GM12878 (cell line): Measurements from ENCODE around the gene COL27A1. TPM values are rescaled to one million over a fixed set of nuclear protein-coding genes. Genes with fewer than 3 reads are reported as not detected.

Experiments used
- ATAC-seq: fragments of 200-7000 bp; cut with Tn5 transposase; 3 replicates; pipeline ENCODE4 v1.9.1; 2020; ENCODE audit warnings: mild to moderate bottlenecking, moderate library complexity
- BruUV-seq: library from RNA; stranded (reverse); fragments of 400-500 nt; replicated peaks from 2 replicates; lab custom pipeline; 2021; lab: Mats Ljungman, UMichigan
- CTCF ChIA-PET: fragments of 300-600 bp; sonication (Branson Sonifier 250); formaldehyde crosslinking; extraction: SDS; loops from one replicate; lab custom pipeline; 2021; ENCODE audit warnings: inconsistent platforms; lab: Yijun Ruan, JAX
- POLR2A ChIA-PET: fragments of 350-600 bp; formaldehyde crosslinking; extraction: SDS; loops from one replicate; lab custom pipeline; 2021; ENCODE audit warnings: inconsistent platforms; lab: Charles Lee
- RAD21 ChIA-PET: fragments of 300-600 bp; sonication (Branson Sonifier 250); formaldehyde crosslinking; loops from one replicate; lab custom pipeline; 2023; ENCODE audit warnings: antibody characterized with exemption; ENCODE audit not compliant: unreplicated experiment; lab: Charles Lee
- SMC1A ChIA-PET: fragments of 300-600 bp; sonication (Branson Sonifier 250); formaldehyde crosslinking; loops from one replicate; lab custom pipeline; 2023; ENCODE audit not compliant: unreplicated experiment, uncharacterized antibody; lab: Charles Lee
- DNase-seq: peaks from one replicate; pipeline ENCODE4 v3.0.0-alpha.2; 2011; ENCODE audit warnings: low read depth, low spot score
- FAIRE-seq: peaks from 3 replicates; lab custom pipeline; 2011; peaks lifted over from hg19 to GRCh38; lab: Jason Lieb, UNC
- H2AFZ ChIP-seq: 2 replicates; pipeline ENCODE4 v1.6.0; 2011; ENCODE audit warnings: low read depth, low read length, control low read depth; ENCODE audit not compliant: control insufficient read depth
- H3K27ac ChIP-seq: 2 replicates; pipeline ENCODE4 v1.5.1; 2011; ENCODE audit warnings: control low read depth; ENCODE audit not compliant: control insufficient read depth, insufficient read depth
- H3K27me3 ChIP-seq, 2 experiments: replicated peaks in 1 of 2; 2 replicates each; pipeline versions ENCODE4 v1.6.0 to v1.6.1; 2011; ENCODE audit warnings: low read length in 1 of 2; ENCODE audit not compliant: control insufficient read depth in 2 of 2, insufficient read depth in 2 of 2
- H3K36me3 ChIP-seq, 2 experiments: 2 replicates each; pipeline ENCODE4 v1.5.1; 2011; ENCODE audit warnings: low read length in 1 of 2; ENCODE audit not compliant: control insufficient read depth in 2 of 2, insufficient read depth in 2 of 2
- H3K4me1 ChIP-seq: 2 replicates; pipeline ENCODE4 v1.6.1; 2011; ENCODE audit warnings: mild to moderate bottlenecking, low read length, moderate library complexity, mixed read lengths; ENCODE audit not compliant: control insufficient read depth, insufficient read depth
- H3K4me2 ChIP-seq: 2 replicates; pipeline ENCODE4 v1.6.0; 2011; ENCODE audit warnings: control low read depth; ENCODE audit not compliant: control insufficient read depth, insufficient read depth
- H3K4me3 ChIP-seq: fragments of 200-600 bp; sonication (generic); 2 replicates; pipeline ENCODE4 v1.5.1; 2016
- H3K79me2 ChIP-seq: 2 replicates; pipeline ENCODE4 v1.6.0; 2011; ENCODE audit warnings: low read length; ENCODE audit not compliant: control insufficient read depth, insufficient read depth
- H3K9ac ChIP-seq: 2 replicates; pipeline ENCODE4 v1.8.0; 2011; ENCODE audit warnings: low read length, control low read depth, mixed read lengths; ENCODE audit not compliant: control insufficient read depth, insufficient read depth
- H3K9me3 ChIP-seq: replicated peaks from 3 replicates; pipeline ENCODE4 v1.5.1; 2011; ENCODE audit warnings: mild to moderate bottlenecking, low read length; ENCODE audit not compliant: control insufficient read depth, insufficient read depth
- H4K20me1 ChIP-seq: 2 replicates; pipeline ENCODE4 v1.6.0; 2011; ENCODE audit not compliant: control insufficient read depth, insufficient read depth
- CBX5 ChIP-seq: sonication (generic); IDR thresholded peaks from 2 replicates; pipeline ENCODE4 v1.6.1; 2016; ENCODE audit warnings: low read depth, moderate library complexity, mild to moderate bottlenecking, inconsistent platforms
- CHD4 ChIP-seq: fragments of 200-600 bp; sonication (generic); IDR thresholded peaks from 2 replicates; pipeline ENCODE4 v1.6.1; 2016; ENCODE audit warnings: mild to moderate bottlenecking
- CTCF ChIP-seq, 3 experiments: IDR thresholded peaks in 2 of 3; conservative IDR thresholded peaks in 1 of 3; 2 replicates each; pipeline ENCODE4 v1.5.1; 2011; ENCODE audit warnings: low read depth in 3 of 3, low read length in 3 of 3, mild to moderate bottlenecking in 3 of 3, control low read depth in 2 of 3, moderate library complexity in 2 of 3, inconsistent platforms in 1 of 3, mixed read lengths in 1 of 3; ENCODE audit not compliant: control insufficient read depth in 2 of 3, insufficient read depth in 1 of 3; ENCODE audit errors: extremely low read depth in 1 of 3
- E2F4 ChIP-seq: IDR thresholded peaks from 2 replicates; pipeline ENCODE4 v1.6.1; 2012; ENCODE audit warnings: low read depth, low read length, improper control_type of control experiment
- EP300 ChIP-seq, 2 experiments: fragments of 150-350 bp in 1 of 2; IDR thresholded peaks; 2 replicates each; pipeline ENCODE4 v1.6.1; 2011 to 2012; ENCODE audit warnings: low read depth in 2 of 2, low read length in 2 of 2, borderline replicate concordance in 1 of 2, improper control_type of control experiment in 1 of 2, inconsistent platforms in 1 of 2; ENCODE audit not compliant: control insufficient read depth in 1 of 2
- GATAD2B ChIP-seq: fragments of 450-650 bp; conservative IDR thresholded peaks from 2 replicates; pipeline ENCODE4 v1.6.1; 2017; ENCODE audit warnings: low read depth, mild to moderate bottlenecking, moderate library complexity
- HSF1 ChIP-seq: fragments of 150-350 bp; IDR thresholded peaks from 2 replicates; pipeline ENCODE4 v1.6.1; 2014; ENCODE audit warnings: mild to moderate bottlenecking, low read depth, low read length
- NR2C2 ChIP-seq: IDR thresholded peaks from 2 replicates; pipeline ENCODE4 v1.6.1; 2011; ENCODE audit warnings: borderline replicate concordance, low read depth; ENCODE audit not compliant: control insufficient read depth, insufficient read length
- SPI1 ChIP-seq: IDR thresholded peaks from 2 replicates; pipeline ENCODE4 v1.6.1; 2011; ENCODE audit warnings: low read depth, mild to moderate bottlenecking, low read length, moderate library complexity, borderline replicate concordance; ENCODE audit not compliant: insufficient read depth
- YBX1 ChIP-seq: fragments of 450-650 bp; IDR thresholded peaks from 2 replicates; pipeline ENCODE4 v1.6.1; 2016; ENCODE audit warnings: antibody characterized with exemption
- ZBTB40 ChIP-seq: fragments of 450-650 bp; IDR thresholded peaks from 2 replicates; pipeline ENCODE4 v1.6.1; 2016; ENCODE audit warnings: mild to moderate bottlenecking, moderate library complexity, borderline replicate concordance
- ZNF207 ChIP-seq: fragments of 450-650 bp; IDR thresholded peaks from 2 replicates; pipeline ENCODE4 v1.6.1; 2014; ENCODE audit warnings: antibody characterized with exemption, mild to moderate bottlenecking, borderline replicate concordance
- WGBS: methylation state at CpG from one replicate; pipeline ENCODE4 v1.1.6; 2016; ENCODE audit warnings: low lambda C conversion rate; ENCODE audit not compliant: insufficient replicate concordance, insufficient coverage; ENCODE audit errors: missing lambda C conversion rate; 5-methylcytosine and 5-hydroxymethylcytosine counted together
- in situ Hi-C: fragments of 300-500 bp; cut with MboI; formaldehyde crosslinking; loops from 9 replicates; pipeline ENCODE4 v1.14.3; 2018; ENCODE audit warnings: mixed read lengths
- intact Hi-C: fragments of 100-400 bp; cut with micrococcal nuclease; formaldehyde crosslinking; loops from one replicate; pipeline ENCODE4 v1.14.2; 2022; ENCODE audit not compliant: unreplicated experiment
- polyA plus RNA-seq, 11 experiments: library from polyadenylated mRNA; depleted of rRNA in 4 of 11; unstranded in 6 of 11; stranded (reverse) in 5 of 11; fragments of >200 nt; fragmentation: Nextera tagmentation in 4 of 11; fragmentation: Illumina TruSeq in 1 of 11; extraction: Ambion mirVana in 4 of 11; extraction: Trizol in 1 of 11; gene quantifications; 1 replicate in 1 of 11; 2 replicates in 10 of 11; pipeline versions ENCODE4 v1.2.1 to v1.2.3, GENCODE V29; 2011 to 2016; ENCODE audit warnings: inconsistent platforms in 2 of 11, missing spikeins in 2 of 11, low read depth in 1 of 11
- total RNA-seq, 4 experiments: library from RNA; depleted of rRNA in 3 of 4; stranded (reverse); fragments of >200 nt in 3 of 4; fragmentation: Illumina TruSeq in 1 of 4; extraction: Trizol in 1 of 4; gene quantifications; 2 replicates each; pipeline versions ENCODE4 v1.2.1 to v1.2.3, GENCODE V29; 2013 to 2021

Gene COL27A1
- total and polyA plus RNA-seq, 10 of the 15 experiments (the other 5 are each of a cell fraction or from before 2014, with no cell fraction given) = 0.10 TPM; not detected in 9

- TF ChIP-seq CHD4 = no peak
- no peak for TF ChIP-seq YBX1
- no peak for TF ChIP-seq CBX5
These were observed 58.8 kb downstream of the COL27A1 start (continued) for GRCh38 chr9:114214181-114214580.

- RAD21 ChIA-PET = no interaction called here
- POLR2A ChIA-PET = no interaction called here
- Histone ChIP-seq H3K9ac (no peak overlapping the region), H3K9me3 (no peaks in the 10 kb centered on the region), H2AFZ (no peak overlapping the region), H3K36me3 (no peaks in the 10 kb centered on the region), H3K4me1 (no peaks in the 10 kb centered on the region), H3K4me2 (no peak overlapping the region), H4K20me1 (no peaks in the 10 kb centered on the region), H3K27ac (no peak overlapping the region), H3K4me3 (no peak overlapping the region), H3K79me2 (no peaks in the 10 kb centered on the region), H3K27me3 (no peaks in the 10 kb centered on the region; a peak in 2 of 4 replicates)
- FAIRE-seq = no peak
- CTCF ChIA-PET = interaction anchor here (0.5 kb wide), 1 partner anchor 527 kb away, joined by 3 read pairs; no protein-coding TSS in a partner anchor
- SMC1A ChIA-PET = no interaction called here
- WGBS = 29% methylated on average over 7 of the region's 7 CpGs
- DNase-seq = no peak
- BruUV-seq = no TSS peak
- intact Hi-C loops = no loop called here
- in situ Hi-C loops = no loop called here
- no peak for ATAC-seq
- TF ChIP-seq EP300 (IDR thresholded peaks at IDR 0.05; ENCODE audit: borderline replicate concordance in 1 of 2, control insufficient read depth in 1 of 2, low read depth in 2 of 2, low read length in 2 of 2) (no peak), HSF1 (no peak), ZNF207 (no peak), NR2C2 (no peak), GATAD2B (no peak), E2F4 (no peak), ZBTB40 (no peak), SPI1 (no peak), CTCF (IDR thresholded peaks at IDR 0.05 in 2 of 3, conservative IDR thresholded peaks at IDR 0.05 in 1 of 3; ENCODE audit: control insufficient read depth in 2 of 3, extremely low read depth in 1 of 3, insufficient read depth in 1 of 3, low read depth in 3 of 3, low read length in 3 of 3) (no peak)
These were observed 59.5 kb downstream of the COL27A1 start for GRCh38 chr9:114214686-114215414.
